Astrocyte of the cerebellum (primary cell): ENCODE measurements around the gene PRKRA.
"Not testable (repeated sequence)": the region's sequence is repeated elsewhere in the genome, so short reads cannot be mapped to it uniquely, and the experiment has no call there.

Experiments
- DNase-seq: peaks from one replicate; pipeline ENCODE4 v3.0.0-alpha.2; 2011; ENCODE audit warnings: low read depth
- H3K4me3 ChIP-seq: 2 replicates; pipeline ENCODE4 v1.5.1; 2011; ENCODE audit warnings: mild to moderate bottlenecking, low read depth, low read length, moderate library complexity
- CTCF ChIP-seq: IDR thresholded peaks from 2 replicates; pipeline ENCODE4 v1.5.1; 2012; ENCODE audit warnings: low read length, low read depth, moderate library complexity, mild to moderate bottlenecking; ENCODE audit errors: missing control alignments
- in situ Hi-C: cut with HindIII; loops from 2 replicates; pipeline ENCODE4 v1.10.0; 2017; ENCODE audit warnings: low sequenced_read_pairs

Gene PRKRA

GRCh38 chr2:178428396-178428806, 22.6 kb downstream of the PRKRA start:
- no peak overlapping the region for H3K4me3 ChIP-seq
- TF ChIP-seq CTCF, result no peak
- in situ Hi-C loops, result no loop called here
- DNase-seq, result no peak

GRCh38 chr2:178427458-178427857, 23.5 kb downstream of the PRKRA start:
- in situ Hi-C loops, result no loop called here
- TF ChIP-seq CTCF, result no peak
- H3K4me3 ChIP-seq, result no peak overlapping the region
- no peak for DNase-seq

- in situ Hi-C loops, result no loop called here
- no peak for DNase-seq
- TF ChIP-seq CTCF, result no peak
- H3K4me3 ChIP-seq, result no peak overlapping the region
Measured at GRCh38 chr2:178426388-178426787, 24.6 kb downstream of the PRKRA start.

- in situ Hi-C loops, result no loop called here
- no peak for DNase-seq
- no peak overlapping the region for H3K4me3 ChIP-seq
- TF ChIP-seq CTCF, result no peak
Measured at GRCh38 chr2:178425255-178425827, 25.6 kb downstream of the PRKRA start.

- DNase-seq, H3K4me3 ChIP-seq: not testable (repeated sequence)
- in situ Hi-C loops, result loop anchor here (25.0 kb wide), 1 partner anchor 286 kb away; no protein-coding TSS in a partner anchor
Measured at GRCh38 chr2:178423746-178424145, 27.2 kb downstream of the PRKRA start.

- no peak overlapping the region for H3K4me3 ChIP-seq
- DNase-seq, result no peak
- in situ Hi-C loops, result loop anchor here (25.0 kb wide), 1 partner anchor 285 kb away; no protein-coding TSS in a partner anchor
- TF ChIP-seq CTCF, result no peak
Measured at GRCh38 chr2:178422097-178422496, 28.9 kb downstream of the PRKRA start.

- TF ChIP-seq CTCF, result no peak
- no peak for DNase-seq
- in situ Hi-C loops, result loop anchor here (25.0 kb wide), 1 partner anchor 283 kb away; no protein-coding TSS in a partner anchor
Measured at GRCh38 chr2:178420463-178420999, 30.4 kb downstream of the PRKRA start.

More at GRCh38 chr2:178420463-178420999, 30.4 kb downstream of the PRKRA start:
- no peak overlapping the region for H3K4me3 ChIP-seq
